Neural progenitor cell (in vitro differentiated cells): ENCODE results near the gene ZMYND10.

Source experiments
- CTCF ChIP-seq: fragments of 200-600 bp; sonication (generic); IDR thresholded peaks from 2 replicates; pipeline ENCODE4 v1.5.1; 2017; ENCODE audit warnings: antibody characterized with exemption, mild to moderate bottlenecking
- EZH2 ChIP-seq: fragments of 200-600 bp; sonication (generic); IDR thresholded peaks from 2 replicates; pipeline ENCODE4 v1.6.1; 2017; ENCODE audit warnings: antibody characterized with exemption, mild to moderate bottlenecking, moderate library complexity

- TF ChIP-seq CTCF, result no peak
- TF ChIP-seq EZH2, result no peak
Measured at GRCh38 chr3:50378757-50379156, 33.2 kb upstream of the ZMYND10 start.
